HEK293T (cell line): ENCODE results near the gene ZBTB42.

Experiments
- CTCF ChIA-PET: fragments of 350-600 bp; formaldehyde crosslinking; extraction: SDS; loops from one replicate; lab custom pipeline; 2021; ENCODE audit warnings: antibody characterized with exemption, inconsistent platforms; lab: Yijun Ruan, JAX
- POLR2A ChIA-PET: fragments of 350-600 bp; formaldehyde crosslinking; extraction: SDS; loops from one replicate; lab custom pipeline; 2020; ENCODE audit warnings: antibody characterized with exemption, inconsistent platforms; lab: Yijun Ruan, JAX
- DNase-seq: peaks from one replicate; pipeline ENCODE4 v3.0.0; 2012; ENCODE audit warnings: mixed read lengths; ENCODE audit errors: extremely low spot score
- ARNT ChIP-seq: fragments of 450-650 bp; IDR thresholded peaks from 2 replicates; pipeline ENCODE4 v1.6.1; 2017; ENCODE audit warnings: mild to moderate bottlenecking
- BHLHE40 ChIP-seq: fragments of 450-650 bp; IDR thresholded peaks from 2 replicates; pipeline ENCODE4 v1.6.1; 2016; ENCODE audit warnings: mild to moderate bottlenecking, moderate library complexity, borderline replicate concordance
- CTBP1 ChIP-seq: fragments of 450-650 bp; IDR thresholded peaks from 2 replicates; pipeline ENCODE4 v1.6.1; 2016; ENCODE audit warnings: borderline replicate concordance
- ELF4 ChIP-seq: fragments of 450-650 bp; IDR thresholded peaks from 2 replicates; pipeline ENCODE4 v1.6.1; 2017; ENCODE audit warnings: antibody characterized with exemption
- FOXA1 ChIP-seq: fragments of 450-650 bp; IDR thresholded peaks from 2 replicates; pipeline ENCODE4 v1.6.1; 2016; ENCODE audit warnings: mild to moderate bottlenecking
- FOXK2 ChIP-seq: fragments of 450-650 bp; IDR thresholded peaks from 2 replicates; pipeline ENCODE4 v1.6.1; 2016; ENCODE audit warnings: mild to moderate bottlenecking
- FOXM1 ChIP-seq: fragments of 450-650 bp; IDR thresholded peaks from 2 replicates; pipeline ENCODE4 v1.6.1; 2017; ENCODE audit warnings: mild to moderate bottlenecking, borderline replicate concordance
- HDGF ChIP-seq: fragments of 450-650 bp; IDR thresholded peaks from 2 replicates; pipeline ENCODE4 v1.6.1; 2017; ENCODE audit warnings: antibody characterized with exemption, borderline replicate concordance
- L3MBTL2 ChIP-seq: fragments of 450-650 bp; conservative IDR thresholded peaks from 2 replicates; pipeline ENCODE4 v1.6.1; 2016; ENCODE audit warnings: mild to moderate bottlenecking
- LEF1 ChIP-seq: fragments of 450-650 bp; IDR thresholded peaks from 2 replicates; pipeline ENCODE4 v1.6.1; 2017; ENCODE audit warnings: mild to moderate bottlenecking, borderline replicate concordance
- NFRKB ChIP-seq: fragments of 450-650 bp; IDR thresholded peaks from 2 replicates; pipeline ENCODE4 v1.6.1; 2016; ENCODE audit warnings: mild to moderate bottlenecking, moderate library complexity
- PKNOX1 ChIP-seq: fragments of 450-650 bp; IDR thresholded peaks from 2 replicates; pipeline ENCODE4 v1.6.1; 2016
- SP1 ChIP-seq: fragments of 450-650 bp; IDR thresholded peaks from 2 replicates; pipeline ENCODE4 v1.6.1; 2017
- SUZ12 ChIP-seq: fragments of 450-650 bp; IDR thresholded peaks from 2 replicates; pipeline ENCODE4 v1.6.1; 2016; ENCODE audit warnings: mild to moderate bottlenecking
- TARDBP ChIP-seq: fragments of 450-650 bp; IDR thresholded peaks from 2 replicates; pipeline ENCODE4 v1.6.1; 2016
- ZNF384 ChIP-seq: fragments of 450-650 bp; IDR thresholded peaks from 2 replicates; pipeline ENCODE4 v1.6.1; 2016

The ZBTB42 gene

DNA sequence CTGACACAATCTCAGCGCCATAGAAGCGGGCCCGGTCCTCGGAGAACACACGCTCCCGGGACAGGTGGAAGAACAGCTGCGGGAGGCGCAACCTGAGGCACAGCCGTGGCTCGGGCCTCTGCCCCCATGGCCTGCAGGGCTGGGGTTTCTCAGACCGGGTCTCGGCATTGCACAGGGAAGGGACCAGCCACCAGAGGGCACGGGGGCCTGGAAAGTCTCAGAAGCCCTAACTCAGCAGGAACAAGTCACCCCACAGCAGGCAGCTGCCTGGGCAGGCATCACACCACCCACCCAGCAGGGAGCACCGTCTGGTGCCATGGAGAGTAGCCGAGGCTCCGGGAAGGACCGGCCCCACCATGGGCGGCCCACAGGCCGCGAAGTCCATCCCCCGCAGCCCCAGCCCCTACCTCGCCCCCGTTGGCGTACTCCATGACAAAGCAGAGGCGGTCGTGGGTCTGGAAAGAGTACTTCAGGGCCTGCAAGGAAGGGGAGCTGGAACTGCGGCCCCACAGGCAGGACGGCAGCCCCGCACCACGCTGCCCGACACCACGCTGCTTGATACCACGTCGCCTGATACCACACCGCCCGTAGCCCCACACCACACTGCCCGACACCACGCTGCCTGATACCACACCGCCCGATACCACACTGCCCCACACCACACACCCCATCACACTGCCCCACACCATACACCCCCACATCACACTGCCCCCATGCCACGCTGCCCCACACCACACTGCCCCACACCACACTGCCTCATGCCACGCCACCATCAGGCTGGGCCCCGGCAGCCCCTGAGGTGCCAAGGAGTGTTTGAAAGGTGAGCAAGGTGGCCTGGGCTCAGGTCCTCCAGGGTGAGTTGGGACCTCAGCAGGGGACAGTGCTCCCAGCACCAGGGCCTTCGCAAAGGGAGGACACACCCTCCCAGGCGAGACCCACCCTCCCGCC, 27.1 kb upstream of the ZBTB42 start:
- POLR2A ChIA-PET, result no interaction called here
- CTCF ChIA-PET, result no interaction called here
- TF ChIP-seq SUZ12 (no peak), SP1 (no peak), LEF1 (no peak), ARNT (no peak), ELF4 (no peak), FOXM1 (no peak), L3MBTL2 (no peak), ZNF384 (no peak), CTBP1 (no peak), PKNOX1 (no peak), NFRKB (no peak), FOXK2 (no peak), FOXA1 (no peak), TARDBP (no peak), BHLHE40 (no peak), HDGF (no peak)
- DNase-seq, result no peak

- CTCF ChIA-PET, result no interaction called here
- no peak for DNase-seq
- TF ChIP-seq ELF4, result no peak
- TF ChIP-seq ZNF384, result no peak
- no peak for TF ChIP-seq SUZ12
- no peak for TF ChIP-seq TARDBP
- TF ChIP-seq NFRKB, result no peak
- no peak for TF ChIP-seq FOXA1
- no peak for TF ChIP-seq HDGF
- no peak for TF ChIP-seq ARNT
- TF ChIP-seq FOXK2, result no peak
- no peak for TF ChIP-seq BHLHE40
- TF ChIP-seq LEF1, result no peak
- TF ChIP-seq L3MBTL2, result no peak
- no peak for TF ChIP-seq CTBP1
- TF ChIP-seq FOXM1, result no peak
- TF ChIP-seq SP1, result no peak
- TF ChIP-seq PKNOX1, result no peak
- POLR2A ChIA-PET, result no interaction called here
These were observed 26.3 kb upstream of the ZBTB42 start for GRCh38 chr14:104774453-104775072.

DNA sequence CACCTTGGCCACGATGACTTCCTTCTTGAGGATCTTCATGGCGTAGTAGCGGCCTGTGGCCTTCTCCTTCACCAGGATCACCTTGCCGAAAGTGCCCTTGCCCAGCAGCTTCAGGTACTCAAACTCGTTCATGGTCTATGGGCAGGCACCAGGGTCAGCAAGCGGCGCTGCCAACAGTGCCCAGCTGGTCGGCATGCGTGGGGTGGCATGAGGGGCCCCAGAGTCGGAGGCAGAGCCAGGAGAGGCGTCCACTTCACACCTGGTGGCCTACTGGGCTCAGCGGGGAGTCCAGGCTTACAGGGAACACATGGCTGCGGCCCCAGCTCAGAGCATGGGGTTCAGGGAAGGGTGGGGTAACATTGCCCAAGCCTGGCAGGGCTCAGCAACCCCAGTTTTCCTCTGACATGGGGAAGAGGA, 25.8 kb upstream of the ZBTB42 start:
- DNase-seq, result no peak
- CTCF ChIA-PET, result no interaction called here
- POLR2A ChIA-PET, result no interaction called here
- TF ChIP-seq BHLHE40, result no peak
- no peak for TF ChIP-seq FOXA1
- TF ChIP-seq TARDBP, result no peak
- no peak for TF ChIP-seq FOXM1
- no peak for TF ChIP-seq FOXK2
- no peak for TF ChIP-seq LEF1
- no peak for TF ChIP-seq CTBP1
- TF ChIP-seq HDGF, result no peak
- no peak for TF ChIP-seq NFRKB
- TF ChIP-seq SP1, result no peak
- TF ChIP-seq L3MBTL2, result no peak
- TF ChIP-seq SUZ12, result no peak
- no peak for TF ChIP-seq ELF4
- no peak for TF ChIP-seq ARNT

GRCh38 chr14:104776481-104776880, 24.4 kb upstream of the ZBTB42 start:
- ChIA-PET CTCF (no interaction called here), POLR2A (no interaction called here)
- no peak for DNase-seq
- no peak for TF ChIP-seq NFRKB
- no peak for TF ChIP-seq PKNOX1
- no peak for TF ChIP-seq SUZ12
- no peak for TF ChIP-seq ARNT
- TF ChIP-seq LEF1, result no peak
- TF ChIP-seq HDGF, result no peak
- TF ChIP-seq FOXM1, result no peak

- ChIA-PET CTCF (no interaction called here), POLR2A (no interaction called here)
- no peak for TF ChIP-seq LEF1
- TF ChIP-seq L3MBTL2, result no peak
- TF ChIP-seq FOXA1, result no peak
- TF ChIP-seq CTBP1, result no peak
- no peak for TF ChIP-seq FOXK2
- no peak for TF ChIP-seq ELF4
- DNase-seq, result no peak
These were observed 23.7 kb upstream of the ZBTB42 start for GRCh38 chr14:104776961-104777807.
